ENCODE measurements around the gene CCDC54.
A peak's percentile ranks its signal among the peaks of the same experiment; 100 is the strongest.

Gene CCDC54

DNA sequence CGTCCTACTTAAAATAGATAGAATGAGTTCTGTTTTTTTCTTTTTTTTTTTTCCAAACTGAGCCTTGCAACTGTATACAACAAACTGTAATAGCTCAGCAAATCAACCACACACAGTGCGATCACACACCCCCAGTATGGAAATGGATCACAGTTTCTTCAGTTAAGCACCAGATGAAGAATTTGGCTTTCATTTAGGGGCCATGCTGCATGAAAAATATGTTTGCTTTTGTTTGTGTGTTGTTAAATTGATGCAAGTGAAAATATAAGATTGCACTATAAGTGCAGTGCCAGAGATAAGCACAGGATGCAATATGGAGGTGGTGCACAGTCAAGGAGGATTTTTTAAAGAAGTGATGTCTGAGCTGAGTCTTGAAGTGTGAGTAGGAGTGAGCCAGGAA is 17.8 kb downstream of the CCDC54 start:
- no peak for DNase-seq

DNA sequence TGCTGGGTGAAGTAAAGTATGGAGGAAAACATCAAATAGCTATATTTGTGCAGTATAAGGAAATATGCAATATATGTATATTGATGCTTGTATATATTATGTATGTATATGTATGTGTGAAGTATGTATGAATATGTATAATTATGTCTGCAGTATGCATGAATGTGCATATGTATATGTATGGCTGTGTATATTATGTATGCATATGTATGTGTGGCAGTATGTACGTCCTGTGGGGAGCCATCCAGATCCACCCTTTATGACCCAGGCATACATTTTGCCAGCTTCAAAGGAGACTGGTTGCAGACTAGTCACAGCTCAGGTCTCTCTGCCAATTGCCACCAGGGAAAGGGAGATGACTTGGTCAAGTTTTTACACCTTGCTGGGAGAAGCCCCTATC is 24.1 kb downstream of the CCDC54 start:
- DNase-seq, result no peak

GRCh38 chr3:107402214-107402613 is 25.0 kb downstream of the CCDC54 start:
- no peak for DNase-seq

- DNase-seq, result no peak
Measured at GRCh38 chr3:107404727-107405469, 27.7 kb downstream of the CCDC54 start.

GRCh38 chr3:107407355-107407754 is 30.1 kb downstream of the CCDC54 start:
- no peak for DNase-seq

GRCh38 chr3:107408513-107408912 is 31.3 kb downstream of the CCDC54 start:
- no peak for DNase-seq

DNA sequence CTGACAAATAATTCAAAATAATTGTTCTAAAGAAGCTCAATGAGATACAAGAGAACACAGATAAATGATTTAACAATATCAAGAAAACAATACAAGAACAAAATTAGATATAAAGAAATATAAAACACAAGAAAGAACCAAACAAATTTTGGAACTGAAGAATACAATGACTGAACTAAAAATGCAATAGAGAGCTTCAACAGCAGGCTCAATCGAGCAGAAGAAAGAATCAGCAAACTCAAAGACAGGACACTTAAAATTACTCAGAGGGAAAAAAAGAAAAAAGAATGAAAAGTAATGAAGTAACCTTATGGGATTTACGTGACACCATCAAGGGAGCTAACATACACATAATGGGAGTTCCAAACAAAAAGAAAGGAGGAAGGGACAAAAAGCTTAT is 32.1 kb downstream of the CCDC54 start:
- DNase-seq, result no peak

DNA sequence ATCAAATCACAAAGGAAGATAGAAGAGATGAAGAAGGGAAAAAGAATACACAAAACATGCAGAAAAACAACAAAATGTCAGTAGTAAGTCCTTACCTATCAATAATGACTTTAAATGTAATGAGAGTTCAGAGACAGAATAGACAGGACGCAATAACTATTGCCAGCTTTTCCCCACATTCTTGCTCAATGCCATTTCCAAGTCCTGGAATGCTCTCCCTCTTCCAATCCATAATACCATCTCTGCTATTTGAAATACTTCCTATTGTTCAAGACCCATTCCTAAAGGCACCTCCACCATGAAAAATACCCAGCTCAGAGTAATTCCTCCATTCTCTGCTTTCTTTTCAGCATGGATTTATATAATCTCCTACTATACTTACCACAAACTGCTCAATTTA is 33.4 kb downstream of the CCDC54 start:
- no peak for DNase-seq

DNA sequence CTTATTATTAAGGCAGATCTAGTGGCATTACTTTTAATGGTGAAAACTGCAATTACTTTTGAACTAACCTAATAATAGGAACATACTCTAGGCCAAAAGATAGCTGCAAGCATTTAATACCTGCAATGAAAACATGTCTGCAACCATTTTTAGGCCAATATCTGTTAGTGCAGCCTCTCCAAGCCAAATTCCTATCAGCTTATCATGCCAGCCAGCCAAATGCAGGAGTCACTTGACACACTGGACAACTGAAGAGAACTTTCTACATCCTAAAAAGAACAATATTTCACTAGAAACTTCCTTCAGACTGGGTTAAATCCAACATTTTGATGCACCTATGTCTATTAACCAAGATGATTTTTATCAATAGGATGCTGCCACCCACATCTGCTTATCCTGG is 33.8 kb downstream of the CCDC54 start:
- DNase-seq, result no peak

GRCh38 chr3:107411779-107412178 is 34.5 kb downstream of the CCDC54 start:
- no peak for DNase-seq

GRCh38 chr3:107412376-107412775 is 35.1 kb downstream of the CCDC54 start:
- DNase-seq, result no peak

- DNase-seq, result no peak
Measured at GRCh38 chr3:107413264-107413663, 36.0 kb downstream of the CCDC54 start.

DNA sequence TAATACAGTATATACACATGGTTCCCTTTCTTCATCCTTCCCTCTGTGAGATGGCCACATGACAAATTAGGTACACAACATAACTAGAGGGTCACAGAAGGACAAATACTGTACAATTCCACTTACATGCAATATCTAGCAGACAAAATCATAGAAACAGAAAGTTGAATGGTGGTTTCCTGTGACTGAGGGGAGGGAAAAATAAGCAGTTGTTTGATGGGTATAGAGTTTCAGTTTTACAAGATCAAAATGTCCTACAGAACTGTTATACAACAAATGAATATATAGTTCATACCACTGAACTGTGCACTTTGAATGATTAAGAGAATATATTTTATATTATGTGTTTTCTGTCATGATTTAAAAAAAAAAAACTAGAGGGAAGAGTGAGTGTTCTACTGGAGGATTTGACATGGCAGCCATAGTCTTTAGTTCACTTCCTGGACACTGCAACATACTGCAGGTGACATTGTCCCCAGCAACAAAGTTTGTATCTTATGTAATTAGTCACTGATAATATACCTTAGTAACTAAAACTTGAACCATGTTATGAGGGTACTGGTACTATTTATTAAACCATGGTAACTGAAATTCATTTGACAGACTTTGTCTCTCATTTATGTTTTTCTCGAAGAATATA is 37.2 kb downstream of the CCDC54 start:
- no peak for DNase-seq

GRCh38 chr3:107416138-107416537 is 38.9 kb downstream of the CCDC54 start:
- DNase-seq, result no peak

DNA sequence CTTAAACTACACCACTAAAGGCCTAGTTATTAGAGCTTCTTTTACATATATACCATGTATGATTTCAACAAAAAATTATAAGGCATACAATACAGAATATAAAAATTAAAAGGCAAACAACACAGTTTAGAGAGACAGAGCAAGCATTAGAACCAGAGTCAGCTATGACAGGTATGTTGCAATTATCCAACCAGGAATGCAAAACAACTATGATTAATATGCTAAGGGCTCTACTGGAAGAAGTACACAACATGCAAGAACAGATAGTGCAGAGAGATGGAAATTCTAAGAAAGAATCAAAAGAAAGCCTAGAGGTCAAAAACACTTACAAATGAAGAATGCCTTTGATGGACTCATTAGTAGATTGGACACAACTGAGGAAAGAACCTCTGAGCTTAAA is 39.6 kb downstream of the CCDC54 start:
- no peak for DNase-seq

GRCh38 chr3:107421170-107421792 is 44.0 kb downstream of the CCDC54 start:
- peak; percentile 17 for DNase-seq

GRCh38 chr3:107421881-107422280 is 44.6 kb downstream of the CCDC54 start:
- no peak for DNase-seq

- DNase-seq, result no peak
Measured at GRCh38 chr3:107425033-107425432, 47.8 kb downstream of the CCDC54 start.

DNA sequence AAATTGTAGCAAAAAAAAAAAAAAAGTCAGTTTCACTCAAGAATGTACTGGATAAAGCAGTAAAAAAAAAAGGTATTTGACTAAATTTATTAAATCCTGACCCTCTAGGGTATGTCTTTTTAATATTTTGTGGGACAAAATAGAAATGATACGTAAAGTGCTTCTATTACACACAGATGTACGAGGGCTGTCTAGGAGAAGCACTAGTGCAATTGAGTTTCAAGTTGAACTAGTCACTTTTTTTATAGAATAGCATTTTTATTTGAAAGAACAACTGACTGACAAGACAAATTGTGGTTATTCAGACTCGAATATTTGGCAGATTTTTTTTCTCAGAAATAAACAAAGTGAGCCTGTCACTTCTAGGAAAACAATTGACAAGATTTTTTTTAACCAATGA is 49.0 kb downstream of the CCDC54 start:
- no peak for DNase-seq

All from NCI-H510A treated with DMSO at 0.1 percent for 48 hours (cell line).